Measurements from ENCODE around the gene CLEC17A.

The CLEC17A gene

DNA sequence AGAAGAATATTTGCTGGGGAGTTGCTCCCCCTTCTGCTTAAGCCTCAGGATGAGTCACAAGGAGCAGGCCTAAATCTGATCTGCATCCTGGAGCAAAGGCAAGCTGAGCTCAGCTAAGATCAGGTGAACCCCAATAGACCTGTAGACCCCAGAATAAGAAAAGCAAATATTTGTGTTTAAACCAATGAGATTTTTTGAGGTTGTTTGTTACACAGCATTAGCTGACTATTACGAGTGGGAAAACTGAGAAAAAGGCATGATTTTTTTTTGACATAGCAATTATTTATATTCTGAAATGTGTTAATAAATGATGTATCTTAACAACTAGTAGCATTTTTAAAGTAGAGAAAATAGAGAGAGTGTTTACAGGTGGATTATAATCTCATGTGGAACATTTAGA is 46.7 kb downstream of the CLEC17A start:
- H3K4me1 ChIP-seq (ENCODE audit: control insufficient read depth, insufficient read depth, low read length), result no peaks in the 10 kb centered on the region
- H3K9me3 ChIP-seq (ENCODE audit: control insufficient read depth, low read length), result peaks cover 7% of the 10 kb centered on the region
- no peak overlapping the region for H3K4me3 ChIP-seq (ENCODE audit: low read length)
- H3K27me3 ChIP-seq (replicated peaks; ENCODE audit: control insufficient read depth, insufficient read depth, low read length), result no peaks in the 10 kb centered on the region
- H3K36me3 ChIP-seq (ENCODE audit: control insufficient read depth, insufficient read depth, low read length, severe bottlenecking), result no peaks in the 10 kb centered on the region
- DNase-seq (ENCODE audit: low read depth), result no peak
- no peak overlapping the region for H3K9ac ChIP-seq (ENCODE audit: low read length)

DNA sequence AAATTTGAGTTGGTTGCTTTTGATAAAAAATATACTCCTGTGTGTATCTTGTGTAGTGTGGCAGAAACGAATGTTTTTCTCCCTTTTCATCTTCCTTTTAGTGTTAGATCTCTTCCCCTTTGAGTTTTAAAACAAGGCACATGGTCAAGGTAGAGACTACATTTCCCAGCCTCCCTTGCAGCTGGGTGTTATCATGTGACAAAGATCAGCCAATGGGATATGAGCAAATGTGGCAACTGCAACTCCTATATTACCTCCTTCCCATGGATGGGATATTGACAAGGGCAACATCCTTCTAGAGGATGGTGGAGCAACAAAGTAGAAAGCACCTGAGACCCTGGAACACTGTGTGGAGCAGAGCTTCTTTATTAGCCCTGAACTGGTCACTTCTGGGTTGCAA is 49.4 kb downstream of the CLEC17A start:
- Histone ChIP-seq H3K4me1 (ENCODE audit: control insufficient read depth, insufficient read depth, low read length) (no peaks in the 10 kb centered on the region), H3K36me3 (ENCODE audit: control insufficient read depth, insufficient read depth, low read length, severe bottlenecking) (no peaks in the 10 kb centered on the region), H3K27me3 (replicated peaks; ENCODE audit: control insufficient read depth, insufficient read depth, low read length) (no peaks in the 10 kb centered on the region), H3K9ac (ENCODE audit: low read length) (no peak overlapping the region), H3K9me3 (ENCODE audit: control insufficient read depth, low read length) (peaks cover 7% of the 10 kb centered on the region), H3K4me3 (ENCODE audit: low read length) (no peak overlapping the region)
- peak; percentile 2 for DNase-seq (ENCODE audit: low read depth)

GRCh38 chr19:14639536-14640277 is 56.8 kb downstream of the CLEC17A start:
- DNase-seq (ENCODE audit: low read depth), result no peak
- no peaks in the 10 kb centered on the region for H3K27me3 ChIP-seq (replicated peaks; ENCODE audit: control insufficient read depth, insufficient read depth, low read length)
- H3K4me1 ChIP-seq (ENCODE audit: control insufficient read depth, insufficient read depth, low read length), result no peaks in the 10 kb centered on the region
- peaks cover 14% of the 10 kb centered on the region for H3K9me3 ChIP-seq (ENCODE audit: control insufficient read depth, low read length)
- no peak overlapping the region for H3K9ac ChIP-seq (ENCODE audit: low read length)
- no peaks in the 10 kb centered on the region for H3K36me3 ChIP-seq (ENCODE audit: control insufficient read depth, insufficient read depth, low read length, severe bottlenecking)
- no peak overlapping the region for H3K4me3 ChIP-seq (ENCODE audit: low read length)

DNA sequence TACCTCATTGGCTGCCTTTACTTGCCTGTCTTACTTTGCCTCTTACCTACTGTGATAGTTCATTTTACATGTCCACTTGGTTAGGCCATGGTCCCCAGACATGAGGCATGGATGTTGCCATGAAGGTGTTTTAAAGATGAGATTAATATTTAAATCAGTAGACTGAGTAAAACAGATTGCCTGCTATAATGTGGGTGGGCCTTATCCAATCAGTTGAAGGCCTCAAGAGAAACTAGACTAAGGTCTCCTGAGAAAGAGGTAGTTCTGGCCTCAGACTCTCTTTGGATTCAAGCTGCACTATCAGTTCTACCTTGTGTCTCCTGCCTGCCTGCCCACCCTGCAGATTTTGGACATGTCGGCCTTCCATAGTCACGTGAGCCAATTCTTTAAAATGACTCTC is 65.6 kb downstream of the CLEC17A start:
- H3K9me3 ChIP-seq (ENCODE audit: control insufficient read depth, low read length), result peaks cover 3% of the 10 kb centered on the region
- DNase-seq (ENCODE audit: low read depth), result no peak
- H3K4me1 ChIP-seq (ENCODE audit: control insufficient read depth, insufficient read depth, low read length), result no peaks in the 10 kb centered on the region
- H3K4me3 ChIP-seq (ENCODE audit: low read length), result no peak overlapping the region
- H3K9ac ChIP-seq (ENCODE audit: low read length), result no peak overlapping the region
- H3K27me3 ChIP-seq (replicated peaks; ENCODE audit: control insufficient read depth, insufficient read depth, low read length), result no peaks in the 10 kb centered on the region
- H3K36me3 ChIP-seq (ENCODE audit: control insufficient read depth, insufficient read depth, low read length, severe bottlenecking), result no peaks in the 10 kb centered on the region

DNA sequence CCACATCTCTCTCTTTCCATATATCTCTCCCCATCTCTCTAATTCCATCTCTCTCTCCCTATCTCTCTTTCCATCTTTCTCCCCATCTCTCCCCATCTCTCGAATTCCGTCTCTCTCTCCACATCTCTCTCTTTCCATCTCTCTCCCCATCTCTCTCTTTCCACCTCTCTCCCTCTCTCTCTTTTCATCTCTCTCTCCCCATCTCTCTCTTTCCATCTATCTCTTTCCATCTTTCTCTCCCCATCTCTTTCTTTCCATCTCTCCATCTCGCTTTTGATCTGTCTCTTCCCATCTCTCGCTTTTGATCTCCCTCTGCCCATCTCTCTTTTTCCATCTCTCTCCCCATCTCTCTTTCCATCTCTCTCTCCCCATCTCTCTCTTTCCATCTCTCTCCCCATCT is 66.1 kb downstream of the CLEC17A start:
- no peak for DNase-seq (ENCODE audit: low read depth)
- Histone ChIP-seq H3K9ac (ENCODE audit: low read length) (no peak overlapping the region), H3K9me3 (ENCODE audit: control insufficient read depth, low read length) (peaks cover 2% of the 10 kb centered on the region), H3K27me3 (replicated peaks; ENCODE audit: control insufficient read depth, insufficient read depth, low read length) (no peaks in the 10 kb centered on the region), H3K4me3 (ENCODE audit: low read length) (no peak overlapping the region), H3K36me3 (ENCODE audit: control insufficient read depth, insufficient read depth, low read length, severe bottlenecking) (no peaks in the 10 kb centered on the region), H3K4me1 (ENCODE audit: control insufficient read depth, insufficient read depth, low read length) (no peaks in the 10 kb centered on the region)

GRCh38 chr19:14650161-14650560 is 67.3 kb downstream of the CLEC17A start:
- Histone ChIP-seq H3K36me3 (ENCODE audit: control insufficient read depth, insufficient read depth, low read length, severe bottlenecking) (no peaks in the 10 kb centered on the region), H3K9ac (ENCODE audit: low read length) (no peak overlapping the region), H3K9me3 (ENCODE audit: control insufficient read depth, low read length) (peaks cover 2% of the 10 kb centered on the region), H3K4me1 (ENCODE audit: control insufficient read depth, insufficient read depth, low read length) (no peaks in the 10 kb centered on the region), H3K4me3 (ENCODE audit: low read length) (no peak overlapping the region), H3K27me3 (replicated peaks; ENCODE audit: control insufficient read depth, insufficient read depth, low read length) (no peaks in the 10 kb centered on the region)
- no peak for DNase-seq (ENCODE audit: low read depth)

- no peaks in the 10 kb centered on the region for H3K9me3 ChIP-seq (ENCODE audit: control insufficient read depth, low read length)
- H3K9ac ChIP-seq (ENCODE audit: low read length), result no peak overlapping the region
- no peak overlapping the region for H3K4me3 ChIP-seq (ENCODE audit: low read length)
- no peaks in the 10 kb centered on the region for H3K4me1 ChIP-seq (ENCODE audit: control insufficient read depth, insufficient read depth, low read length)
- H3K27me3 ChIP-seq (replicated peaks; ENCODE audit: control insufficient read depth, insufficient read depth, low read length), result no peaks in the 10 kb centered on the region
- DNase-seq (ENCODE audit: low read depth), result no peak
- no peaks in the 10 kb centered on the region for H3K36me3 ChIP-seq (ENCODE audit: control insufficient read depth, insufficient read depth, low read length, severe bottlenecking)
These were observed 72.1 kb downstream of the CLEC17A start for GRCh38 chr19:14654786-14655560.

DNA sequence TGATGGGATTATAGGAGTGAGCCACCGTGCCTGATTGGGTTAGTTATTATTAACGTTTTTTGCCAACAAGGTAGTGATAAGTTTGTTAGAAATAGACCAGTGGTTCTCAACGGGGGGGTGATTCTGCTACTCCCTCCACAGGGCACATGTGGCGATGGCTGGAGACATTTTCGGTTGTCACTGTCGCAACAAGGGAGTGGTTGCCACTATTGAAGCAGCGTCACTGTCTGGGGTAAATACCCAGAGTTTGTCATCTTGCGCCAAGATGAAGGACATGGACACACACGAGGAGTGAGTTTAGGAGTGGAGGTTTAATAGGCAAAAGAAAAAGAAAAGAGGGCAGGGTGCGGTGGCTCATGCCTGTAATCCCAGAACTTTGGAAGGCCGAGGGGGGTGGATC is 72.8 kb downstream of the CLEC17A start:
- no peaks in the 10 kb centered on the region for H3K9me3 ChIP-seq (ENCODE audit: control insufficient read depth, low read length)
- no peak overlapping the region for H3K9ac ChIP-seq (ENCODE audit: low read length)
- H3K27me3 ChIP-seq (replicated peaks; ENCODE audit: control insufficient read depth, insufficient read depth, low read length), result no peaks in the 10 kb centered on the region
- H3K4me3 ChIP-seq (ENCODE audit: low read length), result no peak overlapping the region
- H3K4me1 ChIP-seq (ENCODE audit: control insufficient read depth, insufficient read depth, low read length), result no peaks in the 10 kb centered on the region
- DNase-seq (ENCODE audit: low read depth), result no peak
- no peaks in the 10 kb centered on the region for H3K36me3 ChIP-seq (ENCODE audit: control insufficient read depth, insufficient read depth, low read length, severe bottlenecking)

GRCh38 chr19:14659874-14660489 is 77.1 kb downstream of the CLEC17A start:
- H3K36me3 ChIP-seq (ENCODE audit: control insufficient read depth, insufficient read depth, low read length, severe bottlenecking), result no peaks in the 10 kb centered on the region
- no peak for DNase-seq (ENCODE audit: low read depth)
- no peak overlapping the region for H3K9ac ChIP-seq (ENCODE audit: low read length)
- no peaks in the 10 kb centered on the region for H3K9me3 ChIP-seq (ENCODE audit: control insufficient read depth, low read length)
- H3K4me3 ChIP-seq (ENCODE audit: low read length), result no peak overlapping the region
- no peaks in the 10 kb centered on the region for H3K4me1 ChIP-seq (ENCODE audit: control insufficient read depth, insufficient read depth, low read length)
- H3K27me3 ChIP-seq (replicated peaks; ENCODE audit: control insufficient read depth, insufficient read depth, low read length), result peaks cover 3% of the 10 kb centered on the region

DNA sequence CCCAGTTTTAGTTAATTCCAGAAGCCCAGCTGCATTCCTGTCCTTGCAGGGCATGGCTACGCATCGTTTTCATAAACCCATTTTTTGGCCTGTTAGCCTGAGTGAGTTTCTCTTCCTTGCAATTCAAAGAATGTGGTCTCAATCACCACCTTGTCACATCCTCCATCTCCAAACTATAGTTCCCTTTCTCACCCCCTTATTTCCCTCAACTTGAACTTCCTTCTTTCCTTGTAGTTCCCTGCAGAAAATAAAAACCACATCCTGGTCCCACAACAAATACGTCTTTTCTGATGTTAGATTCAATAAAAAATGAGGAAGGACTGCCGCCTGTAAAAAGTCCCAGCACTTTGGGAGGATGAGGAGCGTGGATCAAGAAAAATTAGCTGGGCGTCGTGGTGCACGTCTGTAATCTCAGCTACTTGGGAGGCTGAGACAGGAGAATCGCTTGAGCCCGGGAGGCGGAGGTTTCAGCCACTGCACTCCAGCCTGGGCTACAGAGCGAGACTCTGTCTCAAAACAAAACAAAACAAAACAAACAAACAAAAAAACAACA is 78.6 kb downstream of the CLEC17A start:
- Histone ChIP-seq H3K4me1 (ENCODE audit: control insufficient read depth, insufficient read depth, low read length) (no peaks in the 10 kb centered on the region), H3K9ac (ENCODE audit: low read length) (no peak overlapping the region), H3K4me3 (ENCODE audit: low read length) (no peak overlapping the region), H3K27me3 (replicated peaks; ENCODE audit: control insufficient read depth, insufficient read depth, low read length) (peaks cover 3% of the 10 kb centered on the region), H3K36me3 (ENCODE audit: control insufficient read depth, insufficient read depth, low read length, severe bottlenecking) (no peaks in the 10 kb centered on the region), H3K9me3 (ENCODE audit: control insufficient read depth, low read length) (no peaks in the 10 kb centered on the region)
- DNase-seq (ENCODE audit: low read depth), result no peak

All from adipocyte (in vitro differentiated cells).